GM12878 (cell line): ENCODE measurements around the gene SCRT2. TPM values are rescaled to one million over a fixed set of nuclear protein-coding genes. Genes with fewer than 3 reads are reported as not detected.

Experiments used
- ATAC-seq: fragments of 200-7000 bp; cut with Tn5 transposase; 3 replicates; pipeline ENCODE4 v1.9.1; 2020; ENCODE audit warnings: mild to moderate bottlenecking, moderate library complexity
- BruUV-seq: library from RNA; stranded (reverse); fragments of 400-500 nt; replicated peaks from 2 replicates; lab custom pipeline; 2021; lab: Mats Ljungman, UMichigan
- CTCF ChIA-PET: fragments of 300-600 bp; sonication (Branson Sonifier 250); formaldehyde crosslinking; extraction: SDS; loops from one replicate; lab custom pipeline; 2021; ENCODE audit warnings: inconsistent platforms; lab: Yijun Ruan, JAX
- POLR2A ChIA-PET: fragments of 350-600 bp; formaldehyde crosslinking; extraction: SDS; loops from one replicate; lab custom pipeline; 2021; ENCODE audit warnings: inconsistent platforms; lab: Charles Lee
- RAD21 ChIA-PET: fragments of 300-600 bp; sonication (Branson Sonifier 250); formaldehyde crosslinking; loops from one replicate; lab custom pipeline; 2023; ENCODE audit warnings: antibody characterized with exemption; ENCODE audit not compliant: unreplicated experiment; lab: Charles Lee
- SMC1A ChIA-PET: fragments of 300-600 bp; sonication (Branson Sonifier 250); formaldehyde crosslinking; loops from one replicate; lab custom pipeline; 2023; ENCODE audit not compliant: unreplicated experiment, uncharacterized antibody; lab: Charles Lee
- DNase-seq: peaks from one replicate; pipeline ENCODE4 v3.0.0-alpha.2; 2011; ENCODE audit warnings: low read depth, low spot score
- FAIRE-seq: peaks from 3 replicates; lab custom pipeline; 2011; peaks lifted over from hg19 to GRCh38; lab: Jason Lieb, UNC
- H2AFZ ChIP-seq: 2 replicates; pipeline ENCODE4 v1.6.0; 2011; ENCODE audit warnings: low read depth, low read length, control low read depth; ENCODE audit not compliant: control insufficient read depth
- H3K27ac ChIP-seq: 2 replicates; pipeline ENCODE4 v1.5.1; 2011; ENCODE audit warnings: control low read depth; ENCODE audit not compliant: control insufficient read depth, insufficient read depth
- H3K27me3 ChIP-seq, 2 experiments: replicated peaks in 1 of 2; 2 replicates each; pipeline versions ENCODE4 v1.6.0 to v1.6.1; 2011; ENCODE audit warnings: low read length in 1 of 2; ENCODE audit not compliant: control insufficient read depth in 2 of 2, insufficient read depth in 2 of 2
- H3K36me3 ChIP-seq, 2 experiments: 2 replicates each; pipeline ENCODE4 v1.5.1; 2011; ENCODE audit warnings: low read length in 1 of 2; ENCODE audit not compliant: control insufficient read depth in 2 of 2, insufficient read depth in 2 of 2
- H3K4me1 ChIP-seq: 2 replicates; pipeline ENCODE4 v1.6.1; 2011; ENCODE audit warnings: mild to moderate bottlenecking, low read length, moderate library complexity, mixed read lengths; ENCODE audit not compliant: control insufficient read depth, insufficient read depth
- H3K4me2 ChIP-seq: 2 replicates; pipeline ENCODE4 v1.6.0; 2011; ENCODE audit warnings: control low read depth; ENCODE audit not compliant: control insufficient read depth, insufficient read depth
- H3K4me3 ChIP-seq: fragments of 200-600 bp; sonication (generic); 2 replicates; pipeline ENCODE4 v1.5.1; 2016
- H3K79me2 ChIP-seq: 2 replicates; pipeline ENCODE4 v1.6.0; 2011; ENCODE audit warnings: low read length; ENCODE audit not compliant: control insufficient read depth, insufficient read depth
- H3K9ac ChIP-seq: 2 replicates; pipeline ENCODE4 v1.8.0; 2011; ENCODE audit warnings: low read length, control low read depth, mixed read lengths; ENCODE audit not compliant: control insufficient read depth, insufficient read depth
- H3K9me3 ChIP-seq: replicated peaks from 3 replicates; pipeline ENCODE4 v1.5.1; 2011; ENCODE audit warnings: mild to moderate bottlenecking, low read length; ENCODE audit not compliant: control insufficient read depth, insufficient read depth
- H4K20me1 ChIP-seq: 2 replicates; pipeline ENCODE4 v1.6.0; 2011; ENCODE audit not compliant: control insufficient read depth, insufficient read depth
- BCLAF1 ChIP-seq: fragments of 450-650 bp; IDR thresholded peaks from 2 replicates; pipeline ENCODE4 v1.6.1; 2017; ENCODE audit warnings: antibody characterized with exemption, mild to moderate bottlenecking, moderate library complexity
- REST ChIP-seq: IDR thresholded peaks from 2 replicates; pipeline ENCODE4 v1.6.1; 2012; ENCODE audit warnings: mild to moderate bottlenecking, low read depth, low read length
- ZNF207 ChIP-seq: fragments of 450-650 bp; IDR thresholded peaks from 2 replicates; pipeline ENCODE4 v1.6.1; 2014; ENCODE audit warnings: antibody characterized with exemption, mild to moderate bottlenecking, borderline replicate concordance
- ZNF274 ChIP-seq: IDR thresholded peaks from one replicate; pipeline ENCODE4 v1.8.0; 2011; ENCODE audit not compliant: insufficient read length, insufficient read depth
- WGBS: methylation state at CpG from one replicate; pipeline ENCODE4 v1.1.6; 2016; ENCODE audit warnings: low lambda C conversion rate; ENCODE audit not compliant: insufficient replicate concordance, insufficient coverage; ENCODE audit errors: missing lambda C conversion rate; 5-methylcytosine and 5-hydroxymethylcytosine counted together
- in situ Hi-C: fragments of 300-500 bp; cut with MboI; formaldehyde crosslinking; loops from 9 replicates; pipeline ENCODE4 v1.14.3; 2018; ENCODE audit warnings: mixed read lengths
- intact Hi-C: fragments of 100-400 bp; cut with micrococcal nuclease; formaldehyde crosslinking; loops from one replicate; pipeline ENCODE4 v1.14.2; 2022; ENCODE audit not compliant: unreplicated experiment
- polyA plus RNA-seq, 11 experiments: library from polyadenylated mRNA; depleted of rRNA in 4 of 11; unstranded in 6 of 11; stranded (reverse) in 5 of 11; fragments of >200 nt; fragmentation: Nextera tagmentation in 4 of 11; fragmentation: Illumina TruSeq in 1 of 11; extraction: Ambion mirVana in 4 of 11; extraction: Trizol in 1 of 11; gene quantifications; 1 replicate in 1 of 11; 2 replicates in 10 of 11; pipeline versions ENCODE4 v1.2.1 to v1.2.3, GENCODE V29; 2011 to 2016; ENCODE audit warnings: inconsistent platforms in 2 of 11, missing spikeins in 2 of 11, low read depth in 1 of 11
- total RNA-seq, 4 experiments: library from RNA; depleted of rRNA in 3 of 4; stranded (reverse); fragments of >200 nt in 3 of 4; fragmentation: Illumina TruSeq in 1 of 4; extraction: Trizol in 1 of 4; gene quantifications; 2 replicates each; pipeline versions ENCODE4 v1.2.1 to v1.2.3, GENCODE V29; 2013 to 2021

Gene SCRT2
- total and polyA plus RNA-seq, 10 of the 15 experiments (the other 5 are each of a cell fraction or from before 2014, with no cell fraction given) = not detected

GRCh38 chr20:699342-699741, 23.7 kb upstream of the SCRT2 start:
- intact Hi-C loops (no loop called here), in situ Hi-C loops (no loop called here)
- no peak for DNase-seq
- Histone ChIP-seq H4K20me1 (no peaks in the 10 kb centered on the region), H3K4me3 (no peak overlapping the region), H3K79me2 (no peaks in the 10 kb centered on the region), H3K27me3 (peaks cover 0 to 1% of the 10 kb centered on the region in 2 experiments; a peak in 3 of 4 replicates), H2AFZ (no peak overlapping the region), H3K9me3 (no peaks in the 10 kb centered on the region), H3K4me1 (no peaks in the 10 kb centered on the region), H3K36me3 (no peaks in the 10 kb centered on the region), H3K27ac (no peak overlapping the region), H3K9ac (no peak overlapping the region), H3K4me2 (no peak overlapping the region)
- TF ChIP-seq BCLAF1 (no peak), ZNF207 (no peak), ZNF274 (no peak), REST (no peak)
- no peak for ATAC-seq
- RAD21 ChIA-PET = no interaction called here
- 14% methylated on average over 6 of the region's 6 CpGs for WGBS
- no peak for FAIRE-seq
- BruUV-seq = no TSS peak
- SMC1A ChIA-PET = no interaction called here
- POLR2A ChIA-PET = no interaction called here
- CTCF ChIA-PET = interaction anchor here (1.1 kb wide), 1 partner anchor 40 kb away, joined by 3 read pairs; no protein-coding TSS in a partner anchor
